ENCODE measurements around the gene ADAMTS2.

ADAMTS2 gene

DNA sequence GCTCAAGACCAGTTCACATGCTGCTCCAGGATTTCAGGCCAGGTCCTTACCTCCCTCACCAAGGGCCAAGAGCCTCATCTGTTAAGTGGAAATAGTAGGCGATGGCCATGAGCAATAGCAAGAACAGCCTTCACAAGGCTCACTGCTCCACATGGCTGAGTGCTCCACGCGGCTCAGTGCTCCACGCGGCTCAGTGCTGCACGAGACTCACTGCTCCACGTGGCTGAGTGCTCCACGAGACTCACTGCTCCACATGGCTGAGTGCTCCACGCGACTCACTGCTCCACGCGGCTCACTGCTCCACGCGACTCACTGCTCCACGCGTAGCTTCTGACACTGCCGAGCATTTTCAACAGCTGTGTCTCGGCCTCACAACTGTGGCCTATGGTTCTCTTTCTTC lies 36.4 kb upstream of the ADAMTS2 start:
- TF ChIP-seq RAD21 (IDR thresholded peaks at IDR 0.05; ENCODE audit: low read depth) (no peak), TCF12 (IDR thresholded peaks at IDR 0.05; ENCODE audit: low read depth) (no peak), TEAD4 (IDR thresholded peaks at IDR 0.05) (no peak), EGR1 (IDR thresholded peaks at IDR 0.05) (no peak), TAF1 (IDR thresholded peaks at IDR 0.05; ENCODE audit: low read depth) (no peak), NFIC (IDR thresholded peaks at IDR 0.05) (no peak), CEBPB (IDR thresholded peaks at IDR 0.05) (no peak), EP300 (IDR thresholded peaks at IDR 0.05; ENCODE audit: borderline replicate concordance) (no peak), FOXM1 (IDR thresholded peaks at IDR 0.05; ENCODE audit: borderline replicate concordance, low read depth) (no peak), ZBTB7A (IDR thresholded peaks at IDR 0.05; ENCODE audit: low read depth) (no peak), CREB1 (IDR thresholded peaks at IDR 0.05; ENCODE audit: low read depth) (no peak), YY1 (IDR thresholded peaks at IDR 0.05; ENCODE audit: low read depth) (no peak)
- TF ChIP-seq, protein P1, sequence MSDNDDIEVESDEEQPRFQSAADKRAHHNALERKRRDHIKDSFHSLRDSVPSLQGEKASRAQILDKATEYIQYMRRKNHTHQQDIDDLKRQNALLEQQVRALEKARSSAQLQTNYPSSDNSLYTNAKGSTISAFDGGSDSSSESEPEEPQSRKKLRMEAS (IDR thresholded peaks at IDR 0.05) = no peak
- TF ChIP-seq, protein P2, sequence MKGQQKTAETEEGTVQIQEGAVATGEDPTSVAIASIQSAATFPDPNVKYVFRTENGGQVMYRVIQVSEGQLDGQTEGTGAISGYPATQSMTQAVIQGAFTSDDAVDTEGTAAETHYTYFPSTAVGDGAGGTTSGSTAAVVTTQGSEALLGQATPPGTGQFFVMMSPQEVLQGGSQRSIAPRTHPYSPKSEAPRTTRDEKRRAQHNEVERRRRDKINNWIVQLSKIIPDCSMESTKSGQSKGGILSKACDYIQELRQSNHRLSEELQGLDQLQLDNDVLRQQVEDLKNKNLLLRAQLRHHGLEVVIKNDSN (IDR thresholded peaks at IDR 0.05) = no peak
- TF ChIP-seq, protein P3, sequence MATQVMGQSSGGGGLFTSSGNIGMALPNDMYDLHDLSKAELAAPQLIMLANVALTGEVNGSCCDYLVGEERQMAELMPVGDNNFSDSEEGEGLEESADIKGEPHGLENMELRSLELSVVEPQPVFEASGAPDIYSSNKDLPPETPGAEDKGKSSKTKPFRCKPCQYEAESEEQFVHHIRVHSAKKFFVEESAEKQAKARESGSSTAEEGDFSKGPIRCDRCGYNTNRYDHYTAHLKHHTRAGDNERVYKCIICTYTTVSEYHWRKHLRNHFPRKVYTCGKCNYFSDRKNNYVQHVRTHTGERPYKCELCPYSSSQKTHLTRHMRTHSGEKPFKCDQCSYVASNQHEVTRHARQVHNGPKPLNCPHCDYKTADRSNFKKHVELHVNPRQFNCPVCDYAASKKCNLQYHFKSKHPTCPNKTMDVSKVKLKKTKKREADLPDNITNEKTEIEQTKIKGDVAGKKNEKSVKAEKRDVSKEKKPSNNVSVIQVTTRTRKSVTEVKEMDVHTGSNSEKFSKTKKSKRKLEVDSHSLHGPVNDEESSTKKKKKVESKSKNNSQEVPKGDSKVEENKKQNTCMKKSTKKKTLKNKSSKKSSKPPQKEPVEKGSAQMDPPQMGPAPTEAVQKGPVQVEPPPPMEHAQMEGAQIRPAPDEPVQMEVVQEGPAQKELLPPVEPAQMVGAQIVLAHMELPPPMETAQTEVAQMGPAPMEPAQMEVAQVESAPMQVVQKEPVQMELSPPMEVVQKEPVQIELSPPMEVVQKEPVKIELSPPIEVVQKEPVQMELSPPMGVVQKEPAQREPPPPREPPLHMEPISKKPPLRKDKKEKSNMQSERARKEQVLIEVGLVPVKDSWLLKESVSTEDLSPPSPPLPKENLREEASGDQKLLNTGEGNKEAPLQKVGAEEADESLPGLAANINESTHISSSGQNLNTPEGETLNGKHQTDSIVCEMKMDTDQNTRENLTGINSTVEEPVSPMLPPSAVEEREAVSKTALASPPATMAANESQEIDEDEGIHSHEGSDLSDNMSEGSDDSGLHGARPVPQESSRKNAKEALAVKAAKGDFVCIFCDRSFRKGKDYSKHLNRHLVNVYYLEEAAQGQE (IDR thresholded peaks at IDR 0.05; ENCODE audit: low read depth) = no peak

DNA sequence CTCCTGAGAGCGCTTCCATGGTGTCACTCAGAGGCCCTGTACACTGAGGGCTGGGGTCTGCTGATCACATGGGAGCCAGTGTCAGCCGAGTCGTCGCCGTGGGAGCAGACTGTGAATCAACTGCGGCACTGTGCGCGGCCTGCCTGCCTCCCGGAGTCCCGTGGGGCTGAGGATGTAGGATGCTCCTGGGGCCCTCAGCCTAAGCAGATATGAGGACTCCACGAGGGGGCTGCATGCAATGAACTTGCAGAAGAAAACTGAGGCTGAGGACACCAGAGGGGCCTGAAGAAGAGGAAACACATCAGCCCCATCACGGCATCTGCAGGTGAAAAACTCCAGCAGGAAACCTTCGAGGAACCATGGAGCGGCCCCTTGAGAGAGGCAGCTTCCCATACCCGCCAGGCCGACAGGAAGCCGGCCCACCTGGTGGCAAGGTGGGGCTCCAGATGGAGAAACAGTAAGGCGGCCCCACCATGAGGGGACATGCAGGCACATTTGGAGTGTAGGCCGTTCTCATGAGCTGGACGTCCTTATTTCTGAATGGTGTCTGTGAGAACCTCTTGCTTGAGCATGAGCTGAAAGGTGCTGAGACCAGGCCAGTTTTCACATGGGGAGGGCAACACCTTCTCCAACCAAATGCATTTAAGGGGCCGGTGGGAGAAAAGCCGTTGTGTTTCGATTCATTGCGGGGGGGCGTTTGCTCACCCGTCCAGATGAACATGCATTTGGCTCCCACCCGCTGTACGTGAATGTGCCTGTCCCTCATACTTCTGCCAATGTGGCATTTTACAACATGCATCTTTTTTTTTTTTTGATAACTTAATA lies 35.2 kb upstream of the ADAMTS2 start:
- TF ChIP-seq EP300 (IDR thresholded peaks at IDR 0.05; ENCODE audit: borderline replicate concordance) = no peak
- no peak for TF ChIP-seq CEBPB (IDR thresholded peaks at IDR 0.05)
- no peak for TF ChIP-seq TAF1 (IDR thresholded peaks at IDR 0.05; ENCODE audit: low read depth)
- no peak for TF ChIP-seq FOXM1 (IDR thresholded peaks at IDR 0.05; ENCODE audit: borderline replicate concordance, low read depth)
- TF ChIP-seq, protein P3 (IDR thresholded peaks at IDR 0.05; ENCODE audit: low read depth) = no peak
- TF ChIP-seq, protein P1 (IDR thresholded peaks at IDR 0.05) = no peak
- no peak for TF ChIP-seq NFIC (IDR thresholded peaks at IDR 0.05)
- TF ChIP-seq CREB1 (IDR thresholded peaks at IDR 0.05; ENCODE audit: low read depth) = no peak
- TF ChIP-seq, protein P2 (IDR thresholded peaks at IDR 0.05) = no peak
- TF ChIP-seq YY1 (IDR thresholded peaks at IDR 0.05; ENCODE audit: low read depth) = no peak
- TF ChIP-seq EGR1 (IDR thresholded peaks at IDR 0.05) = no peak
- TF ChIP-seq TCF12 (IDR thresholded peaks at IDR 0.05; ENCODE audit: low read depth) = no peak
- no peak for TF ChIP-seq ZBTB7A (IDR thresholded peaks at IDR 0.05; ENCODE audit: low read depth)
- TF ChIP-seq TEAD4 (IDR thresholded peaks at IDR 0.05) = no peak
- TF ChIP-seq RAD21 (IDR thresholded peaks at IDR 0.05; ENCODE audit: low read depth) = no peak

DNA sequence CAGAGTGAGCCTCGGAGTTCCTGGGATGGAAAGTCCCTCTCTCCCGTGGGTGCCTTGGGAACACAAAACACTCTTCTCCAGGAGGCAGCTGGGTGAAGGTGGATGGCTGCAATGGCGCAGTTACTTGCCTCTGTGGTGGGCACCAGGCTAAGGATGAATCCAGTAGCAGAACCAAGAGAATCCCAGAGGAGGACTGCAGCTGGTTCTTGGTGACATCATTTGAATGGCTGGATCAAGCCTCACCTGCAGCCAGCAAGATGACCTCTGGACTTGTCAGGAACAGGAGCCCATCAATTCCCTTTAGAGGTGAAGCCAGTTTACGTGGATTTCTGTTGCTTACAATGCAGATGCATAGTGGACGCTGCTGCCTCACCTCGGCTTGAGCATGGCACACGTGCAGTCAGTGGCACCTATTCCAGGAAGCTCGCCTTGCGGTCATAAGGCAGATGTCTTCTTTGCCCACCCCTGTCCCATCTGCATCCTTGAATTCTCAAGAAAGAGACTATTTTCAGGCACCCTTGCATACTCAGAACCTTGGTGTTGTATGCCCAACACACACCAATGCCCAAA lies 34.1 kb upstream of the ADAMTS2 start:
- no peak for TF ChIP-seq EP300 (IDR thresholded peaks at IDR 0.05; ENCODE audit: borderline replicate concordance)
- TF ChIP-seq RAD21 (IDR thresholded peaks at IDR 0.05; ENCODE audit: low read depth) = no peak
- no peak for TF ChIP-seq CREB1 (IDR thresholded peaks at IDR 0.05; ENCODE audit: low read depth)
- no peak for TF ChIP-seq YY1 (IDR thresholded peaks at IDR 0.05; ENCODE audit: low read depth)
- no peak for TF ChIP-seq TEAD4 (IDR thresholded peaks at IDR 0.05)
- no peak for TF ChIP-seq CEBPB (IDR thresholded peaks at IDR 0.05)
- TF ChIP-seq, protein P3 (IDR thresholded peaks at IDR 0.05; ENCODE audit: low read depth) = no peak
